NCI-H2171 treated with DMSO at 0.1 percent for 48 hours (cell line): ENCODE results near the gene RAP2B.
"Not testable (repeated sequence)": the region's sequence is repeated elsewhere in the genome, so short reads cannot be mapped to it uniquely, and the experiment has no call there.

Experiments used
- DNase-seq: peaks from one replicate; lab custom pipeline; 2025; lab: John Stamatoyannopoulos, UW

RAP2B gene

GRCh38 chr3:153161714-153162512 is at the start of gene RAP2B:
RAP2B (plus strand) TSS chr3:153162226; CDS start chr3:153162694, 468 bp downstream.
- DNase-seq, result peak; percentile 56

- DNase-seq, result no peak
These were observed 48.5 kb upstream of the RAP2B start for GRCh38 chr3:153113541-153113940.

GRCh38 chr3:153114270-153114669 is 47.8 kb upstream of the RAP2B start:
- DNase-seq, result not testable (repeated sequence)

GRCh38 chr3:153115326-153115725 is 46.7 kb upstream of the RAP2B start:
- no peak for DNase-seq

GRCh38 chr3:153127788-153128187 is 34.2 kb upstream of the RAP2B start:
- DNase-seq, result no peak

GRCh38 chr3:153129426-153129825 is 32.6 kb upstream of the RAP2B start:
- DNase-seq, result no peak

GRCh38 chr3:153129866-153130265 is 32.2 kb upstream of the RAP2B start:
- DNase-seq, result no peak

GRCh38 chr3:153130312-153130977 is 31.6 kb upstream of the RAP2B start:
- no peak for DNase-seq

- DNase-seq, result no peak
These were observed 24.4 kb upstream of the RAP2B start for GRCh38 chr3:153137626-153138025.

- DNase-seq, result no peak
These were observed 23.5 kb upstream of the RAP2B start for GRCh38 chr3:153138276-153139210.

GRCh38 chr3:153142961-153143360 is 19.1 kb upstream of the RAP2B start:
- DNase-seq, result no peak

- no peak for DNase-seq
These were observed 18.0 kb upstream of the RAP2B start for GRCh38 chr3:153144071-153144470.

- no peak for DNase-seq
These were observed 17.2 kb upstream of the RAP2B start for GRCh38 chr3:153144779-153145178.

GRCh38 chr3:153145454-153145853 is 16.6 kb upstream of the RAP2B start:
- DNase-seq, result no peak

- DNase-seq, result no peak
These were observed 15.6 kb upstream of the RAP2B start for GRCh38 chr3:153146191-153147053.

- DNase-seq, result no peak
These were observed 11.0 kb upstream of the RAP2B start for GRCh38 chr3:153150991-153151390.

GRCh38 chr3:153155786-153156185 is 6.2 kb upstream of the RAP2B start:
- not testable (repeated sequence) for DNase-seq

- DNase-seq, result no peak
These were observed 3.8 kb upstream of the RAP2B start for GRCh38 chr3:153158189-153158588.

- DNase-seq, result no peak
These were observed 2.9 kb upstream of the RAP2B start for GRCh38 chr3:153158961-153159735.

GRCh38 chr3:153159771-153160397 is 2.1 kb upstream of the RAP2B start:
- DNase-seq, result no peak
